Stimulated activated CD4-positive, alpha-beta T cell treated with anti-CD3 and anti-CD28 coated beads, Interleukin-1b, Interleukin-23, amount 100 ng/mL, for 24 hours (primary cell): ENCODE measurements around the gene ALKAL2.

Experiments
- DNase-seq, 4 experiments: peaks; one replicate each; pipeline ENCODE4 v3.0.0-alpha.2; 2020; ENCODE audit warnings: low read depth in 4 of 4, low spot score in 1 of 4

ALKAL2 gene

DNA sequence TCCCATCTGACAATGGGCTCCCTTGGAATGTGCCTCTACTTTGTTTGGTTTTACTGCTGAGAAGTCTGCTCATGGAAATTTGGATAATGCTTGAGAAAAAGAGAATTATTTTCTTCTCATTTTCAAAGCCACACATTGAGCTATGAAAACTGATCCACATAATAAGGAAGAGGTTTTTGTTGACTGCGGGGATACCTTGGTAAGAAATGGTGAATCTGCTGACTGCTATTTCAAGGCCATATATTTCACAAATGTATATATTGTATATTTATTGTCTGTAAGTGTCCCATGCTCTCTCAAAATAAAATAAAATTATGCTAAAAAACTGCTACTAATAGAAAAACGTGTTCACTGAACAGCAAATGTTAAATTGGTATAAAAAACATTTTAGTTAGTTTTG, 39.2 kb downstream of the ALKAL2 start:
- DNase-seq: no peak

DNA sequence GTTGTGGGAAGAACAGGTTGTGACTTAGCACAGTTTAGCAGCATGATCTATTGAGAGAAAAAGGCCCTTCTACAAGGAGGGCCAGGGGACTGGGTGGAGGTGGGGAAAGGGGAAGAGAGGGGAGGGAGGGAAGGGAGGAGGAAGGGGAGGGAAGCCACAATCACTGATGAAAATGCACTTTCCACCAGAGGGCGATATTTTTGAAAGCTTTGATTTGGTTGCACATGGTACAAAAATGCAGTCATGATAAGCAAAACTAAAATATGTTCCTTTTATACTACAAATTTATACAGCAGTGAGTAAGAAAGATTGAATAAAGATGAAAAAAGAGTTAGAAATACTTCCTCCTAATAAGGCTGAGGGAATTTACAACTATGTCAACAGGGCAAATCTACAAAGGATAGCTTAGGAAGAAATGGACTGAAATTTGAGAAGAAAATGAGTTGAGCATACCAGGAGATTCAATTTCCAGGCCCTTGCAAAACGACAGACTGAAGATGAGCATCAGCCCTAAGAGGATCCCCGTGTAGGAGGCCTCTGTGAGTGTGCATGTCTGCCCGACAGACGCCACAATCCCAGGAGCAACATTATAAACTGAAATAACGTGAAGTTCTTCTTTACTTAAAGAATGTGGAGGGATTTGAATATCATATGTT, 41.3 kb downstream of the ALKAL2 start:
- DNase-seq: no peak

DNA sequence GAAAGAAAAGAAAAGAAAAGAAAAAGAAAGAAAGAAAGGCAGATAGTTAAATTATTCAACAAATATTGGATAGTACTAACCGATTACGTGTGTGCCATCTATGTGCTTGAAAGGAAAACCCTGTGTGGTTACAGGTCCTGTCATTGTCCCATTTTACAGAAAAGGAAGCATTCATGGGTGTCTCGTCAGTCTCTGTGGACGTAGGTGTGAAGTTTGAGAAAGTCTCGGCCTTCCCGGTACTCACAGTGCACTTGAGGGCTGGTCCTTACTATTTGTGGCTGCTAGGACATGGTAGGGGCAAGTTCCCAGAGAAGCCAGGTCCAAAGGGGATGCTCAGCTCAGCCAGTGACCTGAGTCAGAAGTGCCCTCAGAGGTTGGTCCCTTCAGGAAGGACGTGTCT, 43.3 kb downstream of the ALKAL2 start:
- no peak for DNase-seq

DNA sequence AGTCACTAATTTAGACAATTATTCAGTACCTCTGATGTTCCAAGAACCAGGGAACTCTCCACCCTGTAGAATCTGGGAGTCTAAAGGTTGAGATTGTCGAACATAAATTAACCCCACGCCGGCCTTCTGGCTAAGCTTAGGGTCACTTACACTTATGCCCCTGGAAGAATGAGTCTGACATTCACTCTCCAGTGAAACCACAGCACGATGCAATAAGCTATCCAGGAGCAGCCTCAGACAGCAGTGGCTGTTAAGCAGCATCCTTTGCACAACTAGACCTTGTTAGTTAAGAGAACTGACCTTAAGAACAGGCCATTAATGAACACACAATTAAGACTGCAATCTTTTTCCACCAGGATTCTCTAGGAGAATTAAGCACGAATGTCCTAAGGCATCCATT, 49.0 kb downstream of the ALKAL2 start:
- DNase-seq: no peak

DNA sequence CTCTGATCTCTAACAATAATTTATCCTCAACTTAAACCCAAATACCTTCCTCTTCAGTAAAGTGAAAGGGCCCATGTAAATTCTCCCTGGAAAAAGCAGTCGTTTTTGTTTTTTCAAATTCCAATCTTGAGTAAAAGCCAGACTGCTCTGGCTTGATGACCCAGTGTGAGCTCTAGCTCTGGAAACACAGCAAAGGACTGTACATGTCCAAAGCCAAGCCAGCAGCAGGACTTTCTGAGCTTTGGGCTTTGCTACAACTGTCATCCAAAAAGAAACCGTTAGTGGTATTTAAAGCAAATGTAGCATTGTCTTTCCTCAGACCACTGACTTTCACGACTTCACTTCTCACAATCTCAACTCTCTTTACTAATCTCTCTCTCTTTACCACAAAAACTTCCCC, 49.5 kb downstream of the ALKAL2 start:
- no peak for DNase-seq

DNA sequence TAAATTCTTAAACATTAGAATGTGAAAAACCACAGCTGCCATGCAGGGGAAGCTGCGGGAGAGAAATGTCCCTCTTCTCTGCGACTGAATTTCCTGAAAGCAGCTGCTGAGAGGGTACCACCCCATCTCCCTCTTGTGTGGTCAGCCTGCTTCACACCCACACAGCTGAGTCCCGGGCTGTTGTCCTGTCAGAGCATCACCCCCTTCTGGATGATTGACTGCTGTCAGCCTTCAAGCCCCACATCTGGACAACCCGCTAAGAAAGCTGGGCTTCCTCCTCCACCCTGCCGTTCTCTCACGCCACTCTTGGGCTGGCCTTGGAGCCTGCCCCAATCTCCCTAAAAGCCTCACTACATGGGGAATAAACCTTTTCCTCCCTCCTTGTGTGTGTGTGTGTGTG, 50.0 kb downstream of the ALKAL2 start:
- DNase-seq: no peak

DNA sequence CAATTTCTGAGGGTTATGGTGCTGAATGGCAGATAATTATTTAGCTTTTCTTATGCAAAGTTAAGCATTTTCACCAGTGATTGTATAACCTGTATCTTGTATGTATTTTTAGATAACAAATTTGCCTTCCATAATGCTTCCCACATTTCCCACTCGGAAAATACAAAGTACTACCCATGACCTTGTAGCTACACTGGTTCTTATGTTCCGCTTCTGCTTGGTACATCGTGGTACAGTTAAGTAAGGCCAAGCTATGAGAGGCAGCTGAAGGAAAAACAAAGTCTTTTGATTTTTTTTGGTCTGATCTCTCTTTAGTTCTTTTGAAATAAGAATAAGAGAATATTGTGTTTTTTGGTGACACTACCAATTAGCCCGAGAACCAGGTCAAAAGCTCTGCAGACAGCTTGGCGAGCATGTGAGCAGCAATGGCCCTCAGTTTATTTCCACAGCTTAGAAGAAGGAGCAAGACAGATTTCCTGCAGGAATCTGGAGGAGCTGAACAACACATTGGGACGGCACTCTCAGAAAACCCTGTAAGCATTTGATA, 50.8 kb downstream of the ALKAL2 start:
- DNase-seq: no peak

DNA sequence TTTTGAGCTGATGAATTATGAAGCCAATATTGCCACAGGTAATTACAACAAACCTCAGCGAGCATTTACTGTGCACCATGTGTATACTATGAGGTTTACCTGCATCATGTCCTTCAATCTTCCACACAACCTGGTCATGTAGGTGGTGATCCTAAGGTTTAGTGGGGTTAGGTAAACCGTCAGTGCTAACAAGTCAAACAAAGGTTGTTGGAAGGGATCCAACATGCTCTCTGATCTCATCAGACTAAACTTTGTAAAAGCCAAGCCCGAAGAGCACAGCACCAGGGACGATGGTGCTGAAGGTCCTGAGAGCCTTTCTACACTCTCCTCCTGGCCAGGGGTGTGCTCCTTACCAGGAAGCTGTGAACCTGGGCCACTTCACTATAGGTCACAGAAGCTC, 53.5 kb downstream of the ALKAL2 start:
- no peak for DNase-seq

DNA sequence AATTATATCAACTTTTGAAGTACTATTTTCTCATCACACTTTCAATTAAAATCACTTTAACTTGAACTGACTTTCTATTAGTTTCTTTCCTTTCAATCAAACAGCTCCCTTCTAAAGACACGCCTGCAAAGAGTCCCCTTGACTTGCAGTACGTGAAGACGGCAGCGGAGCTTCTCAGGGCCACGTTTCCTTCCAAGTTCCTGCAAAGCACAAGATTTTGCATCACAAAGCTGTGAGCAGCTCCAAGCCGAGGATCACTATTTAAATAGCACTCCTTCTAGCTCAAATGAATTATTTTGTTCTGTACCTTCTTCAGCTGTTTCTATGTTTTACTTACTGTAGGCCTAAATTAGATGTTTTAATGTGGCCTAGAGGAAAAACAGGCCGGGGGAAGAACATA, 54.9 kb downstream of the ALKAL2 start:
- DNase-seq: no peak

DNA sequence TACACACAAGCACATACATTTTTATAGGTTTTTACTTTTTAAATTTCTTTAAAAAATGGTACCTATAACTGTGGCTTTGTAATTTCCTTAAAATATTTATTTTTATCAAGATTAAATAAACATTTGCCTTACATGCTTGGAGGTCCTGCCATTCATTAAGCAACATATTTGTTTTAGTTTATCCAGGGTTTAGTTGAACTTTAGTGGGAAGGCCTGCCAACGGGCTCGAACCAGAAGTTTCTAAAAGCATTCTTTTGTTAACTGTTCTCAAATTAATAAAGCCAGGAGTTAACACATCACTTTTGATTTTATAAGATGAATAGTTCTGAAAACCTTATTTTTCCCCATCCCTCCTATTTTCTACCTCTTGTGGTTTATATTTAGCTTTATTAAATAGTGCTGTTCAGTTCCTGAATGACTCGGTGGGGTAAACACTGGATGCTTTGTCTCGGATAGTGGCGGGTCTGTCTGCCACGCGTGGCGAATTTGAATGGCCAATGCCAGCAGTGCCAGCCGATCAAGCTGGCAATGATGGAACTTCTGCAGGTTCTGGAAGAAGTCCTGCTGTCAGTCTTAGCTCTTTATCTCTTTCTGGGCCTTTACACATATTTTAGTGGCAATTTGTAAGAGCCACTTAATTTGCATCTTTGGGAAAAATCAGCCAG, 56.2 kb downstream of the ALKAL2 start:
- no peak for DNase-seq
